IPS-20b (cell line): Measurements from ENCODE around the gene FOXP4.

Source experiments
- H3K27ac ChIP-seq: one replicate; pipeline ENCODE4 v1.5.1; 2013; ENCODE audit warnings: low read length
- H3K27me3 ChIP-seq: 2 replicates; pipeline ENCODE4 v1.6.1; 2013; ENCODE audit warnings: mild to moderate bottlenecking, low read length, inconsistent platforms; ENCODE audit not compliant: insufficient read depth
- H3K36me3 ChIP-seq: 2 replicates; pipeline ENCODE4 v1.6.1; 2013; ENCODE audit warnings: low read depth, mild to moderate bottlenecking, inconsistent platforms, low read length, moderate library complexity; ENCODE audit not compliant: insufficient read depth
- H3K4me1 ChIP-seq: 2 replicates; pipeline ENCODE4 v1.6.1; 2013; ENCODE audit warnings: mild to moderate bottlenecking, control low read depth, inconsistent platforms, low read length, moderate library complexity; ENCODE audit not compliant: insufficient read depth
- H3K4me3 ChIP-seq: 2 replicates; pipeline ENCODE4 v1.5.1; 2013; ENCODE audit warnings: mild to moderate bottlenecking, low read length, inconsistent platforms
- H3K9ac ChIP-seq: 2 replicates; pipeline ENCODE4 v1.6.1; 2013; ENCODE audit warnings: low read depth, mild to moderate bottlenecking, inconsistent platforms, low read length, moderate library complexity
- H3K9me3 ChIP-seq: 2 replicates; pipeline ENCODE4 v1.6.1; 2013; ENCODE audit warnings: mild to moderate bottlenecking, low read depth, low read length, inconsistent platforms; ENCODE audit not compliant: insufficient read depth

FOXP4 gene

GRCh38 chr6:41524634-41525011 is 21.6 kb upstream of the FOXP4 start:
- peaks cover 6% of the 10 kb centered on the region; the same call in 1 of the 2 replicates for H3K4me1 ChIP-seq
- H3K9ac ChIP-seq = no peak overlapping the region; the same call in 1 of the 2 replicates
- peaks cover 62% of the 10 kb centered on the region for H3K27me3 ChIP-seq
- no peaks in the 10 kb centered on the region for H3K36me3 ChIP-seq
- no peak overlapping the region for H3K4me3 ChIP-seq
- H3K9me3 ChIP-seq = no peaks in the 10 kb centered on the region
- H3K27ac ChIP-seq = no peak overlapping the region

- Histone ChIP-seq H3K4me3 (no peak overlapping the region), H3K27me3 (peaks cover 69% of the 10 kb centered on the region), H3K4me1 (peaks cover 9% of the 10 kb centered on the region; the same call in 1 of the 2 replicates), H3K36me3 (no peaks in the 10 kb centered on the region), H3K9me3 (no peaks in the 10 kb centered on the region), H3K9ac (no peak overlapping the region), H3K27ac (no peak overlapping the region)
Measured at GRCh38 chr6:41527721-41528408, 18.3 kb upstream of the FOXP4 start.

GRCh38 chr6:41528409-41528963 is 17.7 kb upstream of the FOXP4 start:
- no peak overlapping the region for H3K9ac ChIP-seq
- no peaks in the 10 kb centered on the region for H3K9me3 ChIP-seq
- no peak overlapping the region for H3K27ac ChIP-seq
- H3K4me3 ChIP-seq = no peak overlapping the region
- peaks cover 9% of the 10 kb centered on the region; the same call in 1 of the 2 replicates for H3K4me1 ChIP-seq
- H3K36me3 ChIP-seq = no peaks in the 10 kb centered on the region
- H3K27me3 ChIP-seq = peaks cover 65% of the 10 kb centered on the region

GRCh38 chr6:41529049-41529448 is 17.1 kb upstream of the FOXP4 start:
- Histone ChIP-seq H3K4me3 (no peak overlapping the region), H3K27ac (no peak overlapping the region), H3K9ac (no peak overlapping the region), H3K27me3 (peaks cover 62% of the 10 kb centered on the region), H3K4me1 (peaks cover 9% of the 10 kb centered on the region; the same call in 1 of the 2 replicates), H3K9me3 (no peaks in the 10 kb centered on the region), H3K36me3 (no peaks in the 10 kb centered on the region)

GRCh38 chr6:41529970-41530369 is 16.2 kb upstream of the FOXP4 start:
- Histone ChIP-seq H3K9me3 (no peaks in the 10 kb centered on the region), H3K27me3 (peaks cover 57% of the 10 kb centered on the region), H3K27ac (no peak overlapping the region), H3K9ac (no peak overlapping the region), H3K4me1 (peaks cover 8% of the 10 kb centered on the region; the same call in 1 of the 2 replicates), H3K4me3 (no peak overlapping the region), H3K36me3 (no peaks in the 10 kb centered on the region)

GRCh38 chr6:41530476-41530875 is 15.7 kb upstream of the FOXP4 start:
- Histone ChIP-seq H3K9me3 (no peaks in the 10 kb centered on the region), H3K27me3 (peaks cover 59% of the 10 kb centered on the region), H3K9ac (no peak overlapping the region), H3K4me3 (no peak overlapping the region), H3K4me1 (peaks cover 7% of the 10 kb centered on the region; the same call in 1 of the 2 replicates), H3K36me3 (no peaks in the 10 kb centered on the region), H3K27ac (no peak overlapping the region)

GRCh38 chr6:41531016-41531415 is 15.2 kb upstream of the FOXP4 start:
- no peak overlapping the region for H3K27ac ChIP-seq
- no peak overlapping the region for H3K9ac ChIP-seq
- H3K4me3 ChIP-seq = no peak overlapping the region
- H3K27me3 ChIP-seq = peaks cover 65% of the 10 kb centered on the region
- no peaks in the 10 kb centered on the region for H3K9me3 ChIP-seq
- no peaks in the 10 kb centered on the region for H3K36me3 ChIP-seq
- H3K4me1 ChIP-seq = peaks cover 7% of the 10 kb centered on the region; the same call in 1 of the 2 replicates

GRCh38 chr6:41531591-41532582 is 14.3 kb upstream of the FOXP4 start:
- Histone ChIP-seq H3K4me3 (no peak overlapping the region), H3K27me3 (peaks cover 65% of the 10 kb centered on the region), H3K9me3 (no peaks in the 10 kb centered on the region), H3K9ac (no peak overlapping the region), H3K36me3 (no peaks in the 10 kb centered on the region), H3K27ac (no peak overlapping the region), H3K4me1 (peaks cover 7% of the 10 kb centered on the region; the same call in 1 of the 2 replicates)

- H3K4me1 ChIP-seq = no peaks in the 10 kb centered on the region
- H3K9me3 ChIP-seq = no peaks in the 10 kb centered on the region
- no peaks in the 10 kb centered on the region for H3K36me3 ChIP-seq
- no peak overlapping the region for H3K9ac ChIP-seq
- H3K27ac ChIP-seq = no peak overlapping the region
- H3K27me3 ChIP-seq = peaks cover 63% of the 10 kb centered on the region
- no peak overlapping the region for H3K4me3 ChIP-seq
Measured at GRCh38 chr6:41535766-41536165, 10.4 kb upstream of the FOXP4 start.

GRCh38 chr6:41536795-41537758 is 9.1 kb upstream of the FOXP4 start:
- no peak overlapping the region for H3K4me3 ChIP-seq
- no peak overlapping the region for H3K27ac ChIP-seq
- H3K9ac ChIP-seq = no peak overlapping the region
- H3K4me1 ChIP-seq = no peaks in the 10 kb centered on the region
- H3K27me3 ChIP-seq = peaks cover 64% of the 10 kb centered on the region
- H3K9me3 ChIP-seq = no peaks in the 10 kb centered on the region
- H3K36me3 ChIP-seq = no peaks in the 10 kb centered on the region
